Tibial nerve (tissue), 4 donors: ENCODE data around the gene C6orf89. TPM values are rescaled to one million over a fixed set of nuclear protein-coding genes. Genes with fewer than 3 reads are reported as not detected.

Experiments
- DNase-seq, 2 donors: peaks; one replicate each; pipeline ENCODE4 v3.0.0-alpha.2; 2019; ENCODE audit warnings: low spot score in 2 of 2
- H3K27ac ChIP-seq, 4 donors: fragments of 200-600 bp; sonication (generic) in 3 of 4; one replicate each; pipeline ENCODE4 v1.5.1; 2017 to 2019; ENCODE audit warnings: mild to moderate bottlenecking in 1 of 4
- H3K27me3 ChIP-seq, 2 donors: fragments of 200-600 bp; sonication (generic) in 1 of 2; one replicate each; pipeline versions ENCODE4 v1.5.1 to v1.6.0; 2017 to 2019
- H3K36me3 ChIP-seq, 3 donors: fragments of 200-600 bp; sonication (generic); one replicate each; pipeline ENCODE4 v1.5.1; 2018 to 2019
- H3K4me1 ChIP-seq, 4 donors: fragments of 200-600 bp; sonication (generic) in 3 of 4; one replicate each; pipeline ENCODE4 v1.5.1; 2017 to 2019
- H3K4me3 ChIP-seq, 4 donors: fragments of 200-600 bp; sonication (generic) in 3 of 4; one replicate each; pipeline ENCODE4 v1.5.1; 2017 to 2019; ENCODE audit warnings: mild to moderate bottlenecking in 1 of 4, moderate library complexity in 1 of 4
- H3K9me3 ChIP-seq, 4 donors: fragments of 200-600 bp; sonication (generic) in 3 of 4; one replicate each; pipeline ENCODE4 v1.5.1; 2017 to 2019
- CTCF ChIP-seq, 5 experiments: fragments of 200-600 bp in 3 of 5; fragments of 450-650 bp in 2 of 5; sonication (generic) in 3 of 5; IDR thresholded peaks; one replicate each; pipeline ENCODE4 v1.5.1; 2016 to 2019; ENCODE audit warnings: antibody characterized with exemption in 5 of 5, mild to moderate bottlenecking in 3 of 5, moderate library complexity in 2 of 5
- EP300 ChIP-seq, 2 donors: sonication (generic); formaldehyde crosslinking; IDR thresholded peaks; one replicate each; pipeline ENCODE4 v1.6.1; 2017; ENCODE audit warnings: antibody characterized with exemption in 2 of 2, mild to moderate bottlenecking in 1 of 2
- POLR2A ChIP-seq, 2 donors: fragments of 450-650 bp; IDR thresholded peaks; one replicate each; pipeline ENCODE4 v1.6.1; 2017; ENCODE audit warnings: antibody characterized with exemption in 2 of 2, mild to moderate bottlenecking in 2 of 2, moderate library complexity in 2 of 2
- WGBS, 2 donors: methylation state at CpG; one replicate each; pipeline ENCODE4 v1.1.5; 2018; 5-methylcytosine and 5-hydroxymethylcytosine counted together
- total RNA-seq, 4 donors: library from RNA; depleted of rRNA; stranded (reverse); fragments of >200 nt; gene quantifications; one replicate each; pipeline ENCODE4 v1.1.0, GENCODE V29; 2016

Gene C6orf89
- total RNA-seq, 4 donors from 2014 or later, result 41.1 to 57.9 (median 52.3) TPM

GRCh38 chr6:36852481-36853147 is 33.1 kb upstream of the C6orf89 start:
- Histone ChIP-seq H3K36me3 (peaks cover 0 to 37% (median 0%) of the 10 kb centered on the region in 3 donors), H3K4me3 (no peak overlapping the region), H3K27ac (peak overlapping the region in 1 of 4 donors; percentile 5), H3K4me1 (peaks cover 0 to 16% (median 7%) of the 10 kb centered on the region in 4 donors), H3K9me3 (peaks cover 0 to 6% (median 0%) of the 10 kb centered on the region in 4 donors), H3K27me3 (no peaks in the 10 kb centered on the region)
- no peak for DNase-seq
- no peak for TF ChIP-seq CTCF (IDR thresholded peaks at IDR 0.05)
- WGBS, 2 donors, result 60 to 67% methylated on average over 4 of the region's 4 CpGs

GRCh38 chr6:36853325-36853724 is 32.4 kb upstream of the C6orf89 start:
- H3K4me1 ChIP-seq, result peaks cover 0 to 16% (median 7%) of the 10 kb centered on the region in 4 donors
- no peak overlapping the region for H3K4me3 ChIP-seq
- peak in 1 of 2 donors; percentile 54 for DNase-seq
- no peak for TF ChIP-seq POLR2A (IDR thresholded peaks at IDR 0.05)
- TF ChIP-seq EP300 (IDR thresholded peaks at IDR 0.05), result peak in 1 of 2 donors; percentile 53
- no peak for TF ChIP-seq CTCF (IDR thresholded peaks at IDR 0.05)
- no peaks in the 10 kb centered on the region for H3K27me3 ChIP-seq
- H3K9me3 ChIP-seq, result peaks cover 0 to 6% (median 0%) of the 10 kb centered on the region in 4 donors
- 62 to 72% methylated on average over 5 of the region's 5 CpGs for WGBS, 2 donors
- H3K27ac ChIP-seq, result peak overlapping the region in 2 of 4 donors; percentile 5 to 21
- H3K36me3 ChIP-seq, result peaks cover 0 to 37% (median 0%) of the 10 kb centered on the region in 3 donors

GRCh38 chr6:36855750-36856149 is 30.0 kb upstream of the C6orf89 start:
- no peak for DNase-seq
- Histone ChIP-seq H3K9me3 (peaks cover 0 to 5% (median 0%) of the 10 kb centered on the region in 4 donors), H3K4me3 (no peak overlapping the region), H3K27me3 (no peaks in the 10 kb centered on the region), H3K36me3 (peaks cover 0 to 41% (median 0%) of the 10 kb centered on the region in 3 donors), H3K27ac (no peak overlapping the region), H3K4me1 (peaks cover 0 to 6% (median 0%) of the 10 kb centered on the region in 4 donors)
- WGBS, 2 donors, result 88 to 91% methylated on average over 10 of the region's 10 CpGs
- TF ChIP-seq EP300 (IDR thresholded peaks at IDR 0.05), result no peak
- TF ChIP-seq CTCF (IDR thresholded peaks at IDR 0.05), result no peak
- no peak for TF ChIP-seq POLR2A (IDR thresholded peaks at IDR 0.05)

- Histone ChIP-seq H3K4me3 (no peak overlapping the region), H3K36me3 (peaks cover 0 to 41% (median 0%) of the 10 kb centered on the region in 3 donors), H3K27me3 (no peaks in the 10 kb centered on the region), H3K4me1 (peaks cover 0 to 3% (median 0%) of the 10 kb centered on the region in 4 donors), H3K9me3 (peaks cover 0 to under 1% (median 0%) of the 10 kb centered on the region in 4 donors), H3K27ac (no peak overlapping the region)
- DNase-seq, result no peak
- WGBS, 2 donors, result 80 to 81% methylated on average over 8 of the region's 8 CpGs
- no peak for TF ChIP-seq EP300 (IDR thresholded peaks at IDR 0.05)
- TF ChIP-seq CTCF (IDR thresholded peaks at IDR 0.05), result no peak
- TF ChIP-seq POLR2A (IDR thresholded peaks at IDR 0.05), result no peak
Observed at GRCh38 chr6:36856277-36856676, 29.5 kb upstream of the C6orf89 start.

- peaks cover 0 to 47% (median 0%) of the 10 kb centered on the region in 3 donors for H3K36me3 ChIP-seq
- 98 to 100% methylated on average over 4 of the region's 4 CpGs for WGBS, 2 donors
- no peak for DNase-seq
- H3K4me1 ChIP-seq, result no peaks in the 10 kb centered on the region
- TF ChIP-seq POLR2A (IDR thresholded peaks at IDR 0.05), result no peak
- no peak for TF ChIP-seq CTCF (IDR thresholded peaks at IDR 0.05)
- no peak for TF ChIP-seq EP300 (IDR thresholded peaks at IDR 0.05)
- H3K9me3 ChIP-seq, result no peaks in the 10 kb centered on the region
- H3K4me3 ChIP-seq, result no peak overlapping the region
- no peak overlapping the region for H3K27ac ChIP-seq
- no peaks in the 10 kb centered on the region for H3K27me3 ChIP-seq
Observed at GRCh38 chr6:36857325-36857724, 28.4 kb upstream of the C6orf89 start.
